ENCODE data around the gene TSHZ3.

The TSHZ3 gene

GRCh38 chr19:31261019-31261602, 88.1 kb downstream of the TSHZ3 start:
- no peak for DNase-seq (ENCODE audit: low read depth)

GRCh38 chr19:31260171-31260933, 88.9 kb downstream of the TSHZ3 start:
- no peak for DNase-seq (ENCODE audit: low read depth)

GRCh38 chr19:31258211-31259052, 90.8 kb downstream of the TSHZ3 start:
- DNase-seq (ENCODE audit: low read depth): no peak

- DNase-seq (ENCODE audit: low read depth): no peak
These were observed 91.7 kb downstream of the TSHZ3 start for GRCh38 chr19:31257426-31258130.

- no peak for DNase-seq (ENCODE audit: low read depth)
These were observed 92.2 kb downstream of the TSHZ3 start for GRCh38 chr19:31257025-31257424.

GRCh38 chr19:31256593-31256960, 92.7 kb downstream of the TSHZ3 start:
- no peak for DNase-seq (ENCODE audit: low read depth)

GRCh38 chr19:31255831-31256592, 93.2 kb downstream of the TSHZ3 start:
- DNase-seq (ENCODE audit: low read depth): no peak

GRCh38 chr19:31255174-31255799, 93.9 kb downstream of the TSHZ3 start:
- no peak for DNase-seq (ENCODE audit: low read depth)

- DNase-seq (ENCODE audit: low read depth): no peak
These were observed 94.6 kb downstream of the TSHZ3 start for GRCh38 chr19:31254611-31255010.

GRCh38 chr19:31254180-31254551, 95.1 kb downstream of the TSHZ3 start:
- no peak for DNase-seq (ENCODE audit: low read depth)

- no peak for DNase-seq (ENCODE audit: low read depth)
These were observed 95.6 kb downstream of the TSHZ3 start for GRCh38 chr19:31253526-31254179.

GRCh38 chr19:31252441-31252840, 96.8 kb downstream of the TSHZ3 start:
- no peak for DNase-seq (ENCODE audit: low read depth)

- DNase-seq (ENCODE audit: low read depth): no peak
These were observed 100.0 kb downstream of the TSHZ3 start for GRCh38 chr19:31249217-31249616.

- DNase-seq (ENCODE audit: low read depth): no peak
These were observed 113.4 kb downstream of the TSHZ3 start for GRCh38 chr19:31235806-31236205.

- DNase-seq (ENCODE audit: low read depth): peak; percentile 23
These were observed 115.9 kb downstream of the TSHZ3 start for GRCh38 chr19:31233295-31233800.

- peak; percentile 75 for DNase-seq (ENCODE audit: low read depth)
These were observed 116.4 kb downstream of the TSHZ3 start for GRCh38 chr19:31232871-31233270.

GRCh38 chr19:31232180-31232579, 117.1 kb downstream of the TSHZ3 start:
- peak; percentile 22 for DNase-seq (ENCODE audit: low read depth)

GRCh38 chr19:31231237-31231636, 118.0 kb downstream of the TSHZ3 start:
- DNase-seq (ENCODE audit: low read depth): peak; percentile 30

- DNase-seq (ENCODE audit: low read depth): no peak
These were observed 122.9 kb downstream of the TSHZ3 start for GRCh38 chr19:31226151-31226935.
